ENCODE results near the gene UGT3A2.

GRCh38 chr5:35988529-35988928 lies 78.2 kb downstream of the UGT3A2 start:
- TF ChIP-seq CTCF (IDR thresholded peaks at IDR 0.05; ENCODE audit: control extremely low read depth in 1 of 3, insufficient read depth in 1 of 3, low read depth in 1 of 3, low read length in 3 of 3) (no peak), MAX (IDR thresholded peaks at IDR 0.05) (no peak), EZH2 (IDR thresholded peaks at IDR 0.05; ENCODE audit: low read depth, low read length, severe bottlenecking) (no peak), HDAC6 (IDR thresholded peaks at IDR 0.05; ENCODE audit: low read depth, low read length) (no peak), POLR2A (IDR thresholded peaks at IDR 0.05; ENCODE audit: control extremely low read depth in 1 of 2, low read depth in 2 of 2, low read length in 2 of 2) (no peak), POLR2AphosphoS5 (IDR thresholded peaks at IDR 0.05; ENCODE audit: low read depth, low read length) (no peak), SP1 (IDR thresholded peaks at IDR 0.05; ENCODE audit: low read depth, low read length) (no peak), ASH2L (IDR thresholded peaks at IDR 0.05; ENCODE audit: low read length) (no peak)

Measured in H1 (cell line).